SK-N-MC (cell line): ENCODE data around the gene METTL27.

ENCODE experiments used
- EZH2 ChIP-seq: fragments of 200-600 bp; sonication (generic); IDR thresholded peaks from one replicate; pipeline ENCODE4 v1.6.1; 2017; ENCODE audit warnings: antibody characterized with exemption
- FOXP2 ChIP-seq: optimal IDR thresholded peaks from 2 replicates; pipeline ENCODE3; 2011; ENCODE audit warnings: mild to moderate bottlenecking, moderate library complexity; ENCODE audit not compliant: insufficient read depth; ENCODE audit errors: extremely low read length, control extremely low read depth
- POLR2AphosphoS5 ChIP-seq: IDR thresholded peaks from 2 replicates; pipeline ENCODE4 v1.6.1; 2012; ENCODE audit warnings: mild to moderate bottlenecking, low read depth, low read length, borderline replicate concordance

GRCh38 chr7:73847941-73848723 is 5.8 kb upstream of the METTL27 start:
- TF ChIP-seq POLR2AphosphoS5 = no peak
- TF ChIP-seq EZH2 = no peak
- TF ChIP-seq FOXP2 = no peak
